ENCODE measurements around the gene PPP4R2.
A peak's percentile ranks its signal among the peaks of the same experiment; 100 is the strongest.
"Not testable (repeated sequence)": the region's sequence is repeated elsewhere in the genome, so short reads cannot be mapped to it uniquely, and the experiment has no call there.

PPP4R2 gene

DNA sequence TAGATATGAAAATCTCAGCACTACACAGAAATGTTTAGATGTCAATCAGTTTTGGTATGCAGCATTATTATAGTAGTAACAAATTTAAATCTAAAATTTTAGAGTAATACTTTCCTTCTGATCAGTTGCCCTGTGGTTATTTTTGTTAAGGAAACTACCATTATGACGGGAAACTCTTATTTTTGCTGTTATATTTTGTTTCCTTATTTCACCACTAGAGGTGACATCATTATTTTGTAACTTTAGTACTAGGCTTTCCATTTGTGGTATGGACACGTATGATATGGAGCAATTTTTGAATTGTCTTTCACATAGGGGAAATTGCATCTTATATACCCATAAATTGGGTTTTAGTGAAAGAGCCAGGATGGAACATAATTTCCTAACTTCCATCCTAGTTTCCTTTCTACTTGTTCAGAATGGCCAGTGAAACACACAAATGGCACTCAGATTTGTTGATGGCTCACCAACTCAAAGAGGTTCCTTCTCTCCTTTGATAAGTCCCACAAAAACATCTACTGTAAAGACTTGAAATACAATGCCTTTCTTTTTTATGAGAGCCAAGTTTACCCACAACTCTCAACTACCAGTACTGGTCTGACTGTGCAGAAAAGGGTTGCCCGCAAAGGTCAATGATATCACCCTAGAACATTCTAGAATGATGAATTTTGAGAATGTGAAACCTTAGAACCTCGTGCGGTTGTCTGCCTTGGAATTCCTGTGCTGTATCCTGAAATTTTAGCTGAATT, 19.4 kb upstream of the PPP4R2 start:
- DNase-seq = no peak

DNA sequence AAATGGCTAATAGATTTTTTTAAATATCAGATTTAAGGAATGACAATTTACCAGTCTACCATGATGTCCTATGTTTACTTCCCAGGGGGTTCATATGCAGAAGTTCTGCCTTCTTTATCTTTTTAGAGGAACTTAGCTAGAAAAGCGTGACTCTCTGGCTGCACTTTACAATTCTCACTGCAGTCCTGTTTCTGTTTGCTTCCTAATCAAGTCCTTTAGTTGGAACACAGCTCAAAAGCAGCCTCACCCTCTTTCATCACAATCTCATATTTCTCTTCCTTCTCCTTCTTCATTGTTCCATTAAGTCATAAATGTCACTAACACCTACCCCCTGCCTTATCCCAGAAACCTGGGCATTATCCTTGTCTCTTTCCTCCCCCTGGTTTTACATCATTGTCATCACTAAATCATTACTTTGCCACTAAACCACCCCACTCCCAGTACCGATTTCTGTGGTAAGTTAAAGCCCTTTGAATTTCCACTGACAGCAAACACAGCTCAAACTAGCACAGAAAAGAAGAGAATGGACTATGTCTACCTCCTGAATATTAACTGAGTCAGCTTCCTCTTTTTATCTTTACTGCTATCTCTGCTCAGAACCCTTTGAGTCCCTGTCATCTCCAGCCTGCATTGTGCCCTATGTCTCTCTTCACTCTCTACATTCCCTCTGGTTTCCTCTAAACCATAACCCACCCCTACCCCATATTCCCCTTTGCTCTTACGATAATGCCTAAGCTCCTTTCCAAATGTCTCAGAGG, 13.8 kb upstream of the PPP4R2 start:
- DNase-seq = no peak

DNA sequence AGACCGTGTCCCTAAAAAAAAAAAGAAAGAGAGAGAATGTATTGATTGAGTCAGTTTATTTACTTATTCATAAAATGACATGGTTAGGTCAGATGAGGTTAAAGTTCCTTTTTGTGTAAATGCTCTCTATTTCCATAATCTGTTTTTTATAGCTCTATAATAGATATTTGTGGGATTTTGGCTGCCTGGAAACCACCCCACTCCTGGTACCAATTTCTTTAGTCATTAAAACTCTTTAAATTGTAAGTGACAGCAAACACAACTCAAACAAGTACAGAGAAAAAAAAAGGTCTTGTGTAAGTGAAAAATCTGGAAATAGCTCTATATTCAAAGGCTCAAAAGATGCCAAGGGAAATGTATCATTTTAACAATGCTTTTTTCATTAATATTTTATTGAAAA, 11.0 kb upstream of the PPP4R2 start:
- no peak for DNase-seq

DNA sequence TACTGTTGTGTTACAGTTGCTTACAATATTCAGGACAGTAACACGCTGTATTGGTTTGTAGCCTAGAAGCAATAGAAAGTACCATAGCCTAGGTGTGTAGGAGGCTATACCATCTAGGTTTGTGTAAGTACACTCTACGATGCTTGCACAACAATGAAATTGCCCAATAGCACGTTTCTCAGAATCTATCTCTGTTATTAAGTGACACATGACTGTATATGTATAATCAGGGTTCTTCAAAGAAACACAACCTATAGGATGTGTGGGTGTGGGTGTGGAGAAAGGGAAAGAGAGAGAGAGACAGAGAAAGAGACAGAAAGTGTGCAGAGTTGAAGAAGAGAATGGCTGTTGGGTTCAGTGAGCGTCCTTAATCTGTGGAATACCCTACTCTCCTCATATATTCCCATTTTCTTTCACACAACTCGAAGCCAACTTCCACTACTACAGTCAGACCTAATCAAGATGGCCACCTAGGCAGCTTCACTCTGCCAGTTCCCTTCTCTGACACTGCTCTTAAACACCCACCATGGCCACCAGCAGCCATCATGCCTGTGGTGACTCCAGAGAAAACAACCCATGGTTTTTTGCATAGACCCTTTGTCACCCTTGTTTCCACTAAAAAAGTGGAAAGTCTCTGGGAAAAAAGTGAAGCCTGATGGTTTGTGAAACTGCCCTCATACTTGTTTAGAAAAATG, 5.8 kb upstream of the PPP4R2 start:
- DNase-seq = no peak

DNA sequence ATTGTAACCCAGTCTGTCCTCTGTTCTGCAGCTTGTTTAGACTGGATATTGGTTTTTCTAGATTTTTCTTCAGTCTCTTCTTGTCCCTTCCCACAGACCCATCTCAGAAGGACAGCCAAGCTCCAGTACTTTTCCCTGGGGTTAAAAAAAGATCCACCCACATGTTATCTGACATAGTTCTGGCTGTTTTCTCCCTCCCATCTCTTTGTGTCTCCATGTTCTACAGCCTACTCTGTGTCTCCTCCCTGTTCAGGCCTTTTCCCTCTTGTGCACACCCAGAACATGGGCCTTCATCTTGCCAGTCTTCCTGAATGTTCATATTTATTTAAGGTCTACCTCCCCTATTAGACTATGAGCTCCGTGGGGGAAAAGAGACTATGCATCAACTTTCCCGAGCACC, 5.1 kb upstream of the PPP4R2 start:
- DNase-seq = no peak

DNA sequence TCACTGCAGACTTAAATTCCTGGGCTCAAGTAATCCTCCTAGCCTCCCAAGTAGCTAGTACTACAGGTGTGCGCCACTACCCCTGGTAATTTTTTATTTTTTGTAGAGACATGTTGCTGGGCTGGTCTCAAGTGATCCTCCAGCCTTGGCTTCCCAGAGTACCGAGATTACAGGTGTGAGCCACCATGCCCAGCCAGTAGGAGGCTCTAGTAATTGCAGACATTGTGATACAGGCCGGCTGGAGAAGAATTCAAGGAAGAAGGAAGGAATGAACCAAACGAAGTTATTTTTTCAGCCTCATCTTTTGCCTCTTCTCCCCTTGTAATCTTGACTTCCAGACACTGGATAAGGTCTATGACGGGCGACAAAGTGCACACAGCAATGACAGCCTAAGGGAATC, 3.2 kb upstream of the PPP4R2 start:
- no peak for DNase-seq

DNA sequence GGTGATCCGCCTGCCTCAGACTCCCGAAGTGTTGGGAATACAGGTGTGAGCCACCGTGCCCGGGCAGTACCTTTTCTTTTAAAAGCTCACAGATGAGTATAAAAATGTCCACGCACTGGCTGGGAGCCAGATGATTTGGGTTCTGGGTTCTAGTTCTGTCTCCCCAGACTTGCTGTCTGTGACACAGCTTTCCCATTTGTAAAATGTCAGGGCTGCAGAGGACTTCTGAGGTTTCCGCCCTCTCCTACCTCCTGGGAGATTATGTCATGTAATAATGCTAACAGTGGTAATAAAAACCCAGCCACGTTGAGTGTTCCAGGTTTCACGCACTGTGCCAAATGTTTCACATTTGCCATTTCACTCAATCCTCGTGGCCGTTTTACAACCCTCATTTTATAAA, 1.3 kb upstream of the PPP4R2 start:
- no peak for DNase-seq

DNA sequence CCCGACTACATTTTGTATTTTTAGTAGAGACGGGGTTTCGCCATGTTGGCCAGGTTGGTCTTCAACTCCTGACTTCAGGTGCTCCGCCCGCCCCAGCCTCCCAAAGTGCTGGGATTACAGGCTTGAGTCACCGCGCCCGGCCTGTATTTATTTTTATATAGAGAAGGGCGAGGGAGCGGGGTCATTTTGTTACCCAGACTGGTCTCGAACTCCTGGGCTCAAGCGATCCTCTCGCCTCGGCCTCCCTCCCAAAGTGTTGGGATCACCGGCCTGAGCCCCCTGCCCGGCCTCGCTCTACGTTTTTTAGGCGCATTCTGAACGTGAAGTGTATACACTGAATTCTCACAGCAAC, 514 bp upstream of the PPP4R2 start:
- DNase-seq = no peak

DNA sequence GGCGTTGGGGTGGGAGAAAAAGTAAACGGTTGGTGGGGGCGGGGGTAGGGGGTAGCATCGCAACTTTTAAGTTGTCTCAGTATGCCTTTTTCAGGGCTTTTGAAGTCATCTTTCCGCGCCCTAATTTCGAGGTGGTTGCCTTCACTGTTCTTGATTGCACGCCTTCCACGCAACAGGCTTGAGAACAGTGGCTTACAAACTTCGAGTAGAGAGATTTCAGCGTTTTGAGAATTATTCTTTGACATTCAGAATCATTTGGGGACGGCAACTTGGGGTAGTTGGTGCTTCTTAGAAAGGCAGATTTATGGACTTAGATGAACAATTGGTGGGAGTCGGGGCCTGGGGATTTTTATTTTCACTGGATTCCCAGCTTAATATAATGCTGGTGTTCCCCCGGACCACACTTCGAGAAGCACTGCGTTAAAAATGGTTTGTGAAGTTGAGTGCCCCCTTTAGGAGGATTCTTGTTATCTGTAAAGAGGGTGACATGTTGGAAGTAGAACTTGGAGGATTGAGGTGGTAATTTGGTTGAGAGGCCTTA, 880 bp downstream of the PPP4R2 start:
- peak; percentile 21 for DNase-seq

DNA sequence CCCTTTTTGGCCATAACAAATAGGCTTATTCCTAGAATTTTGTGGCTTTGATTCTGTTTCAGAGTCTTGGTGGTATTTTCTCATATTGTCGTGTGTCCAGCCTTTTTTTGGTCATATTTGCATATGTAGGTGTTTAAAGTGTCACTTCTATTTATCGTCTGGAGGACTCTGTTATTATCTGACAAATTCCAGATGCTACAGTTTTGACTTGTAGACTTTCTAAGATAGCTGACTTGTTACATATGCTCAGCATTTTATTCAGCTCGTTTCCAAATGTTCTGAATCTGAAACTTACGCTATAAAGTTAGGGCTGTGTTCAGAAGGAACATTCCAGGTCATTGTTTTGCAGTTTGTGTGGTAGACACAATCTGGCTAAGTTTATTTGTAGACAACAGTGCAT, 1.9 kb downstream of the PPP4R2 start:
- no peak for DNase-seq

DNA sequence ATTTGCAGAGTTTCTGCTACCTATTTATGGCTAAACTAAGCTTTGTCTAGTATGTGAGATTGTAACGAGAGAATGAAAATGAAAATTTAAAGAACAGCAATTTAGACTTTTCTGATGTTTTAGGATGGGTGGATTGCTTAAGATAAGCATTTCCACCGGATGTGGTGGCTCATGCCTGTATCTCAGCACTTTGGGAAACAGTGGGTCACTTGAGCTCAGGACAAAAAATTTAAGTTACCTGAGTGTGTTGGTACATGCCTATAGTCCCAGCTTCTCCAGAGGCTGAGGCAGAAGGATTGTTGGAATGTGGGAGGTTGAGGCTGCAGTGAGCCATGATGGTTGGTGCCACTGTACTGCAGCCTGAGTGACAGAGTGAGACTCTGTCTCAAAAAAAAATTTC, 3.3 kb downstream of the PPP4R2 start:
- no peak for DNase-seq

DNA sequence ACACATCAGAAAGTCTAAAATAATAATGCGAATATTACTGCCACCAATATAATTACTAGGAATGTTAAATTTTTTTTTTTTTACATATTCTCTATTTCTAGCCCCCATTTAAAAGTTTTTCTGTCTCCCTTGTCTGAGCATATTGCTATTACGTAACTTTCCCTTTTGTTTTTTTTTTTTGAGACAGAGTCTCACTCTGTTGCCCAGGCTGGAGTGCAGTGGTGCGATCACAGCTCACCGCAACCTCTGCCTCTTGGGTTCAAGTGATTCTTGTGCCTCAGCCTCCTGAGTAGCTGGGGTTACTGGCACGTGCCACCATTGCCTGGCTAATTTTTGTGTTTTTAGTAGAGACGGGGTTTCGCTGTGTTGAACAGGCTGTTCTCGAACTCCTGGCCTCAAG, 6.4 kb downstream of the PPP4R2 start:
- DNase-seq = not testable (repeated sequence)

DNA sequence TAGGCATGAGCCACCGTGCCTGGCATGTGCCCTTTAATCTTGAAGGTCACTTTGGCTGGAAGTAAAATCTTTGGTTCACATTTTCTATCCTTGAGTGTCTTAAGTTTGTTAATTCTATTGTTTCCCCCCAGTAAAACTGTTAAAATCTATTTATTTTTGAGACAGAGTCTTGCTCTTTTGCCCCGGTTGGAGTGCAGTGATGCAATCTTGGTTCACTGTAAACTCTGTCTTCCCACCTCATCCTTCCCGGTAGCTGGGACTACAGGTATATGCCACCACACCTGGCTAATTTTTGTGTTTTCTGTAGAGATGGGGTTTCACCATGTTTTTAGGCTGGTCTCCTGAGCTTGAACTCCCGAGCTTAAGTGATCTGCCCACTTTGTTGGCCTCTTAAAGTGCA, 7.7 kb downstream of the PPP4R2 start:
- no peak for DNase-seq

DNA sequence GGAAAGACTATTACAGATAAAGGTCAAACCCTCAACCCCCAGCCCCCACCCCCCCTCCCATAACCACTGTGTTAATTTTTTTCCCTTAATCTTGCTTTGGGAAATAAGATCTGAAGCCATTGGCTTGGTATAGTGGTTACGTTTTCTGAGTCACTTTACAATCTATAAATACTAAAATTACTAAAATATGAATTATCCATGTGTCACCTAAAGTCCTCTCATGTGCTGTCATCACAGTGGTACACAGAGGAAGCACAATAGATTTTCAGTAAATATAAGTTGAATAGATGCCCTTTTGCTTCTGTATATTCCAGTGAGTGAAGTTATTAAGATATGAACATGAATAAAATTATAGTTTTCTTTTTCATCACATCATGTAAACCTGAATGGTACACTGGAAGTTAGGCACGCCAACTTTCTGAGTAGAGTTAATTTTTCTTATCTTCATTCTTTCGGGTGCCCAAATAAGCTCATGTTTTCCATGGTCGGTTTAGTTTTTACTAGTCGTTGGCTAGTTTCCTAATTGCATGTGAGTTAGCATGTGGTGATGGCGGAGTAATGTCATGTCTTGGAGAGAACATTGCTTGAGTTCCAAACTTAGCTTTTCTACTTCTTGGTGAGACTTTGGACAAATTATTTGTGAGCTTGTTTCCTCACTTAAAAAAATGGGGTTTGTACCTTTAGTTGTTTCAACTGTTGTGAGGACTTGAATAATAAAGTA, 11.5 kb downstream of the PPP4R2 start:
- no peak for DNase-seq

DNA sequence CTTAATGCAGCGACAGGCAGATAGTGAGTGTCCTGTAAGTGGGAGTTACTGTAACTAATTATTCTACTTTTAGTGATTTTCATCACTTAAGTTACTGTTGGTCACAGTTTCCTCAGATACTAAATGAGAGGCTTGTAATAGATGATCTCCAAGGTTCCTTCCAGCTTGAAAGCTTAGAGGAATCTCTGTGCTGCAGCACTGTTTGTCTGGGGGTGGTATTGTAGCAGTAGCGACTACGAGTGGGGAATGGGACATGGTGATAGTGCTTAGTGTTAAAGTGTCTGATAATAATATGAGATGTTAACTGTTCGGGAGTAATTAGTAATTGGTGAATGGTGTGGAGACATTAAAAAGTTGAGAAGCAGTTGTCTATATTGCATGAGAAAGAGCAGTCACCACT, 12.4 kb downstream of the PPP4R2 start:
- no peak for DNase-seq

DNA sequence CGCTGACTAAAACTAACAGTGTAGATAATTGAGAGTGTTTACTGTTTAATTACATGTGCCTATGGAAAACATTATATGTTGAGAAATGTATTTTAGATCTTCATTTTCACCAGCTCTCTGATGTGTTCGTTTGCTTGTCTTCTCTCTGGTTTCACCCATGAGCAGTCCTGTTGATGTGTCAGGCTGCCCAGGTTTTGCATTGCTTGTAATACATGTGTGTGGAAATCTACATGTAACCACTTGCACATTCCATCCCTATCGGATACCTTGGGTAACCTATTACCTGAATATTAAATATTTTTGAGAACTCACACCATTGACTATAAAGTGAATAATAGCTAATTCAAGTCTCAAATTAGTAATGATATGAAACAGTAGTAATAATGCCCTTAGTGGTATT, 13.1 kb downstream of the PPP4R2 start:
- no peak for DNase-seq

DNA sequence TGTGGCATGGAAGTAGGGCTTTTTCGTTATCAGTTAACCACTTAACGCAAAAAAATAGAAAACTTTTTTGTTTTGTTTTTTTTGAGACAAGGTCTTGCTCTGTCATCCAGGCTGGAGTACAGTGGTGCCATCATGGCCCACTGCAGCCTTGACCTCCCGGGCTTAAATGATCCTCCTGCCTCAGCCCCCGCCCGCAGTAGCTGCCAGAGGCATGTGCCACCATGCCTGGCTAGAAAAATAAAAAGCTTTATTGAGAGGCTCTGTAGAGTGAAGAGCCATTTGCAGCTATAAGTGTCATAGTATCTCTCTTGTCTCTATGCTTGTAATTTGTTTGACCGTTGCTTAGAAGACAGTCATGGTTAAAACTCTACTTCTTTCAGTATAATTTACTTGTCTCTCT, 13.5 kb downstream of the PPP4R2 start:
- DNase-seq = no peak

DNA sequence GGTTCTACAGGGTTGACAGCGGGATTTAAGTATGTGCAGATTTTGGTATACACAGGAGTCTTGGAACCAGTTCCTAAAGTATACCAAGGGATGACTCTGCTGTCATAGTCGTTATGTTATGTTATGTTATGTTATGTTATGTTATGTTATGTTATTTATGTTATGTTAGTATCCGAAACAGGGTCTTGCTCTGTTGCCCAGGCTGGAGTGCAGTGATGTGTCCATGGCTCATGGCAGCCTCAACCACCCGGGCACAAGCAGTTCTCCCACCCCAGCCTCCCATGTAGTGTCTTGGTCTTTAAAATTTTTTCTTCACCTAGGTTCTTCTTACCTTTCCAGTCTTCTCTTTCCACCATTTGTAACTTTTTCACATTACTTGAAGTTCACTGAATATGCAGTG, 21.7 kb downstream of the PPP4R2 start:
- no peak for DNase-seq

DNA sequence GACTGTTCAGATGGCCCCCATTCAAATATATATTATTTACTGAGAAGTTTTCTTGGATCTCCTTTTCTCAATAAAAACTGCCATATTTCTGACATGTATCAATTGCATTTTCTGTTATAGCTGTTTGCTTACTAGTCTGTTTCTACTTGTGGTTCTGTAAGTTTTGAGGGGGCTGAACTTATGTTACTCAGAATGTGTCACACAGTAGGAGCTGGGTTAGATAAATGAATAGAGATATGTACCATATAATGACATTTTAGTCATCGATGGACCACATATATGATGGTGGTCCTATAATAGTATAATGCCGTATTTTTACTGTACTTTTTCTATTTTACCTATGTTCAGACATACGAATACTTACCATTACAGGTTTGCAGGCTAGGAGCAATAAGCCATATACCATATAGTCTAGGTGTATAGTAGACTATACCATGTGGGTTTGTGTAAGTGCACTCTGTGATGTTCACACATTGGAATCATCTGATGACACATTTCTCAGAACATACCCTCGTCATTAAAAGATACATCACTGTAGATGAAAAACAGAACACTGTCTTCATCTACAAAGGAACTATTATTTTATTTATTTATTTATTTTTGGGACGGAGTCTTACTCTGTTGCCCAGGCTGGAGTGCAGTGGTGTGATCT, 22.3 kb downstream of the PPP4R2 start:
- DNase-seq = no peak

DNA sequence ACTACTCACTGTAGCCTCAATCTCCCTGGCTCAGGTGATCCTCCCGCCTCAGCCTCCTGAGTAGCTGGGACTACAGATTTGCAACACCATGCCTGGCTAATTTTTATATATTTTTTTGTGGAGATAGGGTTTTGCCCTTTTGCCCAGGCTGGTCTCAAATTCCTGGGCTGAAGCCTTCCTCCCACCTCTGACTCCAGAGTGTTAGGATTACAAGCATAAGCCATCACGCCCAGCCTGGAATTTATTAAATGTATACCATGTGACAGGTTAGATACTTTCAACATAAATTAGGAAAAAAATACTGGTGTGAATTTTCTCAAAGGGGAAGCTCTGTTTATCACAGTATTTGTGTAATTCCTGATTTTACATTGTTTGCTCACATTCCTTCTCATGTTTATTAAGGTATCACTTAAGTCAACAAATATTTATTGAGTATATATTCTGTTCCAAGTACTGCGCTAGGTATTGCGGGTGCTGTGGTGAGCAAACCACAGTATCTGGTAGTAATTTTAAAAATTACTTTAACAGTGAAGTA, 24.8 kb downstream of the PPP4R2 start:
- no peak for DNase-seq

DNA sequence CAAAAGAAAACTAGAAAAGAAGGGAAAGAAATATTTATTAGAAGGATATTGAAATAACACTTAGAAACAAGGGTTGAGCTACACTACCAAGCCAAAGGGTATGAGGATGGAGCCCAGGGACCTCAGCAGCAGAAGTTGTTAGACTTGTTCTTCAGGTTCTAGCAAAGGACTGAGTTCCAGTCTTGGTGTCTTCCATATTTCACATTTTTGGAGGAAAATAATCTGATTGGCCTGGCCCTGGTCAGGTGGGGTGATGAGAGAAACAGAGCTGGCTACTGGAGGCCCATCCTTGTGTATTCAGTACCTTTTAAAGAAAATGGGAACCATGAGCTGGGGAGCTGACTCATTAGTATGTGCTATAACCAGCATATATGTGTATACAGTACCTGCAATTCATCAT, 28.2 kb downstream of the PPP4R2 start:
- no peak for DNase-seq

DNA sequence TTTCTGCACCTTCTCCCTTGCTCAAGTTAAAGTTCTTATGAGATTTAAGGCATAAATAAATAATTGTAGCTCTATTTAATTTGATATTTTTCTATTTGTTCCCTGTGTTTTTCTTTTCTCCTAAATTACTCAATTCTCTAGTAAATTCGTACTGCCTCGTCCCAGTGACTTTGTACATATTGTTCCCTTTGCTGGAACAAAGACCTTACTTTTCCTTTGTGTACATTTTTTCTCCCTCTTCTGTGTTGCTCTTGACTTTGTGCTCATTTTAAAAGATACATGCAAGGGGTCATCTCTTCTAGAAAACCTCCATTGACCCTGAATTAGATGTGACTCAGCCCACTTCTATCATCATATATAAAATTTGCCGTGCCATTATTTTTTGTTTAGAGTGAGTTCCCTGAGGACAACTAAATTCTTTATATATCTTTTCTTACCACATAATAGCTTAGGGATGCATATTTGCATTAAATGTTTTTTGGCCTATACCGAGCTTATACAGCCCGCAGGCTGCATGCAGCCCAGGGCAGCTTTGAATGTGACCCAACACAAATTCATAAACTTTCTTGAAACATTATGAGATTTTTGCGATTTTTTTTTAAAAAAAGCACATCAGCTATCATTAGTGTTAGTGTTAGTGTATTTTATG, 29.6 kb downstream of the PPP4R2 start:
- no peak for DNase-seq

Data from NCI-H510A treated with DMSO at 0.1 percent for 48 hours (cell line).